SK-N-SH (cell line): ENCODE results near the gene CHSY3. TPM values are rescaled to one million over a fixed set of nuclear protein-coding genes. Genes with fewer than 3 reads are reported as not detected.

Experiments used
- CTCF ChIA-PET: fragments of 300-600, 350-600 bp; formaldehyde crosslinking; extraction: SDS; loops from one replicate; lab custom pipeline; 2021; lab: Yijun Ruan, JAX
- POLR2A ChIA-PET: fragments of 350-600 bp; sonication (Branson Sonifier 250); formaldehyde crosslinking; extraction: SDS; loops from one replicate; lab custom pipeline; 2020; ENCODE audit warnings: antibody characterized with exemption, inconsistent platforms; lab: Yijun Ruan, JAX
- DNase-seq: peaks from one replicate; pipeline ENCODE4 v3.0.0; 2012
- H2AFZ ChIP-seq: fragments of 200-600 bp; sonication (generic); 2 replicates; pipeline ENCODE4 v1.8.1; 2016; ENCODE audit warnings: antibody characterized with exemption, mild to moderate bottlenecking, low read depth
- H3F3A ChIP-seq: fragments of 200-600 bp; sonication (generic); replicated peaks from 2 replicates; pipeline ENCODE3; 2016; ENCODE audit warnings: antibody characterized with exemption, mild to moderate bottlenecking; ENCODE audit not compliant: insufficient read depth
- H3K27ac ChIP-seq, 2 experiments: fragments of 200-500 bp in 1 of 2; fragments of 200-600 bp in 1 of 2; sonication (Bioruptor generic) in 1 of 2; sonication (generic), shearing (Covaris generic) in 1 of 2; 2 replicates each; pipeline versions ENCODE4 v1.5.1 to v1.6.1; 2014 to 2016; ENCODE audit warnings: low read depth in 2 of 2, inconsistent platforms in 1 of 2, low read length in 1 of 2, mild to moderate bottlenecking in 1 of 2, mixed read lengths in 1 of 2
- H3K27me3 ChIP-seq: fragments of 200-600 bp; sonication (generic), shearing (Covaris generic); 2 replicates; pipeline ENCODE4 v1.6.1; 2016; ENCODE audit warnings: mixed run types; ENCODE audit not compliant: insufficient read depth
- H3K36me3 ChIP-seq, 2 experiments: fragments of 200-500 bp in 1 of 2; fragments of 200-600 bp in 1 of 2; sonication (Bioruptor generic) in 1 of 2; sonication (generic) in 1 of 2; replicated peaks in 1 of 2; 2 replicates each; pipeline versions ENCODE3 to v1.5.1; 2014 to 2016; ENCODE audit warnings: low read length in 1 of 2, mild to moderate bottlenecking in 1 of 2; ENCODE audit not compliant: insufficient read depth in 2 of 2, control insufficient read depth in 1 of 2
- H3K4me1 ChIP-seq, 2 experiments: fragments of 200-500 bp in 1 of 2; fragments of 200-600 bp in 1 of 2; sonication (Bioruptor generic) in 1 of 2; sonication (generic), shearing (Covaris generic) in 1 of 2; 2 replicates each; pipeline versions ENCODE4 v1.5.1 to v1.6.1; 2014 to 2016; ENCODE audit warnings: low read depth in 1 of 2, low read length in 1 of 2, mixed run types in 1 of 2; ENCODE audit not compliant: insufficient read depth in 2 of 2, control insufficient read depth in 1 of 2
- H3K4me2 ChIP-seq: fragments of 200-600 bp; sonication (generic), shearing (Covaris generic); 2 replicates; pipeline ENCODE4 v1.6.1; 2017; ENCODE audit warnings: mixed run types
- H3K4me3 ChIP-seq, 2 experiments: fragments of 200-500 bp in 1 of 2; fragments of 200-600 bp in 1 of 2; sonication (Bioruptor generic) in 1 of 2; sonication (generic), shearing (Covaris generic) in 1 of 2; 2 replicates each; pipeline versions ENCODE4 v1.5.1 to v1.8.1; 2014 to 2016; ENCODE audit warnings: low read depth in 2 of 2, inconsistent platforms in 1 of 2, low read length in 1 of 2, mild to moderate bottlenecking in 1 of 2, mixed read lengths in 1 of 2, moderate library complexity in 1 of 2
- H3K79me2 ChIP-seq: fragments of 200-600 bp; sonication (generic); 2 replicates; pipeline ENCODE4 v1.8.1; 2017; ENCODE audit warnings: mild to moderate bottlenecking; ENCODE audit not compliant: insufficient read depth
- H3K9ac ChIP-seq: fragments of 200-600 bp; sonication (generic); 2 replicates; pipeline ENCODE4 v1.6.1; 2017; ENCODE audit warnings: mixed run types
- H3K9me2 ChIP-seq: fragments of 200-600 bp; sonication (generic); 2 replicates; pipeline ENCODE4 v1.6.1; 2017; ENCODE audit warnings: mixed run types
- H3K9me3 ChIP-seq: fragments of 200-600 bp; sonication (generic); 2 replicates; pipeline ENCODE4 v1.6.1; 2017; ENCODE audit warnings: mixed run types, mild to moderate bottlenecking, moderate library complexity
- H4K20me1 ChIP-seq: fragments of 200-600 bp; sonication (generic); 2 replicates; pipeline ENCODE4 v1.6.1; 2017; ENCODE audit warnings: mild to moderate bottlenecking, mixed run types; ENCODE audit not compliant: insufficient read depth
- FOXJ3 ChIP-seq: sonication (generic); formaldehyde crosslinking; IDR thresholded peaks from 2 replicates; pipeline ENCODE4 v1.5.1; 2020; ENCODE audit warnings: mild to moderate bottlenecking, missing genetic modification reagents
- GABPA ChIP-seq: IDR thresholded peaks from 2 replicates; pipeline ENCODE4 v1.4.0; 2012; ENCODE audit warnings: low read depth, mild to moderate bottlenecking
- JUND ChIP-seq: IDR thresholded peaks from 2 replicates; pipeline ENCODE4 v1.4.0; 2012
- MEF2A ChIP-seq: IDR thresholded peaks from 2 replicates; pipeline ENCODE4 v1.4.0; 2012; ENCODE audit warnings: low read depth, borderline replicate concordance
- MXI1 ChIP-seq: IDR thresholded peaks from 2 replicates; pipeline ENCODE4 v1.6.1; 2012; ENCODE audit warnings: mild to moderate bottlenecking, low read depth, low read length, improper control_type of control experiment
- NRF1 ChIP-seq: IDR thresholded peaks from 2 replicates; pipeline ENCODE4 v1.6.1; 2012; ENCODE audit warnings: low read depth, mild to moderate bottlenecking, low read length
- RAD21 ChIP-seq: IDR thresholded peaks from 2 replicates; pipeline ENCODE4 v1.6.1; 2012; ENCODE audit warnings: mild to moderate bottlenecking, low read length
- RCOR1 ChIP-seq: fragments of 150-350 bp; IDR thresholded peaks from 2 replicates; pipeline ENCODE4 v1.6.1; 2017; ENCODE audit warnings: antibody characterized with exemption, low read length
- RFX5 ChIP-seq: IDR thresholded peaks from 2 replicates; pipeline ENCODE4 v1.6.1; 2012; ENCODE audit warnings: mild to moderate bottlenecking, improper control_type of control experiment, low read length
- SMC3 ChIP-seq: IDR thresholded peaks from 2 replicates; pipeline ENCODE4 v1.6.1; 2012; ENCODE audit warnings: low read depth, low read length, improper control_type of control experiment
- TEAD4 ChIP-seq: IDR thresholded peaks from 2 replicates; pipeline ENCODE4 v1.4.0; 2012; ENCODE audit warnings: mild to moderate bottlenecking, borderline replicate concordance; ENCODE audit not compliant: insufficient read depth
- WGBS: methylation state at CpG from one replicate; pipeline ENCODE4 v1.1.6; 2017; ENCODE audit warnings: low lambda C conversion rate; 5-methylcytosine and 5-hydroxymethylcytosine counted together
- polyA plus RNA-seq, 3 experiments: library from polyadenylated mRNA; depleted of rRNA; stranded (reverse); fragments of >200 nt; gene quantifications; 2 replicates each; pipeline ENCODE4 v1.2.3, GENCODE V29; 2012
- TF ChIP-seq, protein P1 (sequence below): fragments of 200-600 bp; sonication (generic); IDR thresholded peaks from 2 replicates; pipeline ENCODE4 v1.6.1; 2017; ENCODE audit warnings: antibody characterized with exemption, mild to moderate bottlenecking, moderate library complexity
- TF ChIP-seq, protein P2 (sequence below): IDR thresholded peaks from 2 replicates; pipeline ENCODE4 v1.4.0; 2012; ENCODE audit warnings: low read depth, borderline replicate concordance
- TF ChIP-seq, protein P3 (sequence below): IDR thresholded peaks from 2 replicates; pipeline ENCODE4; 2012
- TF ChIP-seq, protein P4 (sequence below): IDR thresholded peaks from 2 replicates; pipeline ENCODE4 v1.4.0; 2012; ENCODE audit warnings: low read depth, borderline replicate concordance

CHSY3 gene
- polyA plus RNA-seq, 1 of the 3 experiments (the other 2 are of a cell fraction): not detected

DNA sequence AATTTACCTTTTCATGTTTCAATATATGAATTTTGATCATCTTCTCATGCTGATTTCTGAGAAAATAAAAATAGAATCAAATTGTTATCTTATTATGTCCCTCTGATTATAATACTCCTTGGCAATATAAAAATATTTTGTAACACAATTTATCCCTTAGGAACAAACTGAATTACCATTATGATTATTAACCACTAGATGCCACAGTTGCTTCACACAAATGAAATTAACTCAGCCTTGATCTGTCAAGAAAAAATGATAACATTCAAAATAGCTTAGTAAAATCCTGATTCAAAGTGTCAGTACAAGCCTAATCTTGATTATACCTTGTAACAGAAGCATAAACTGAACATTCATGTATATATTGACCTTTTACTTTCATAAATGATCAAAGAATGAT lies 4.8 kb upstream of the CHSY3 start:
- Histone ChIP-seq H3K27ac (no peak overlapping the region), H3K9me2 (no peaks in the 10 kb centered on the region), H4K20me1 (no peaks in the 10 kb centered on the region), H2AFZ (no peak overlapping the region), H3K79me2 (no peaks in the 10 kb centered on the region), H3K36me3 (no peaks in the 10 kb centered on the region), H3K27me3 (peaks cover 8% of the 10 kb centered on the region), H3K9ac (no peak overlapping the region), H3K4me3 (no peak overlapping the region), H3K9me3 (no peaks in the 10 kb centered on the region), H3F3A (no peaks in the 10 kb centered on the region), H3K4me1 (no peaks in the 10 kb centered on the region), H3K4me2 (no peak overlapping the region)
- TF ChIP-seq, protein P1, sequence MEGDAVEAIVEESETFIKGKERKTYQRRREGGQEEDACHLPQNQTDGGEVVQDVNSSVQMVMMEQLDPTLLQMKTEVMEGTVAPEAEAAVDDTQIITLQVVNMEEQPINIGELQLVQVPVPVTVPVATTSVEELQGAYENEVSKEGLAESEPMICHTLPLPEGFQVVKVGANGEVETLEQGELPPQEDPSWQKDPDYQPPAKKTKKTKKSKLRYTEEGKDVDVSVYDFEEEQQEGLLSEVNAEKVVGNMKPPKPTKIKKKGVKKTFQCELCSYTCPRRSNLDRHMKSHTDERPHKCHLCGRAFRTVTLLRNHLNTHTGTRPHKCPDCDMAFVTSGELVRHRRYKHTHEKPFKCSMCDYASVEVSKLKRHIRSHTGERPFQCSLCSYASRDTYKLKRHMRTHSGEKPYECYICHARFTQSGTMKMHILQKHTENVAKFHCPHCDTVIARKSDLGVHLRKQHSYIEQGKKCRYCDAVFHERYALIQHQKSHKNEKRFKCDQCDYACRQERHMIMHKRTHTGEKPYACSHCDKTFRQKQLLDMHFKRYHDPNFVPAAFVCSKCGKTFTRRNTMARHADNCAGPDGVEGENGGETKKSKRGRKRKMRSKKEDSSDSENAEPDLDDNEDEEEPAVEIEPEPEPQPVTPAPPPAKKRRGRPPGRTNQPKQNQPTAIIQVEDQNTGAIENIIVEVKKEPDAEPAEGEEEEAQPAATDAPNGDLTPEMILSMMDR: peak; percentile 48
- TF ChIP-seq RAD21: peak; percentile 15; the same call in 1 of the 2 replicates
- TF ChIP-seq, protein P2, sequence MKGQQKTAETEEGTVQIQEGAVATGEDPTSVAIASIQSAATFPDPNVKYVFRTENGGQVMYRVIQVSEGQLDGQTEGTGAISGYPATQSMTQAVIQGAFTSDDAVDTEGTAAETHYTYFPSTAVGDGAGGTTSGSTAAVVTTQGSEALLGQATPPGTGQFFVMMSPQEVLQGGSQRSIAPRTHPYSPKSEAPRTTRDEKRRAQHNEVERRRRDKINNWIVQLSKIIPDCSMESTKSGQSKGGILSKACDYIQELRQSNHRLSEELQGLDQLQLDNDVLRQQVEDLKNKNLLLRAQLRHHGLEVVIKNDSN: no peak
- DNase-seq: no peak
- ChIA-PET CTCF (interaction anchor here (0.6 kb wide), 1 partner anchor 1817 kb away, joined by 3 read pairs; no protein-coding TSS in a partner anchor), POLR2A (no interaction called here)

DNA sequence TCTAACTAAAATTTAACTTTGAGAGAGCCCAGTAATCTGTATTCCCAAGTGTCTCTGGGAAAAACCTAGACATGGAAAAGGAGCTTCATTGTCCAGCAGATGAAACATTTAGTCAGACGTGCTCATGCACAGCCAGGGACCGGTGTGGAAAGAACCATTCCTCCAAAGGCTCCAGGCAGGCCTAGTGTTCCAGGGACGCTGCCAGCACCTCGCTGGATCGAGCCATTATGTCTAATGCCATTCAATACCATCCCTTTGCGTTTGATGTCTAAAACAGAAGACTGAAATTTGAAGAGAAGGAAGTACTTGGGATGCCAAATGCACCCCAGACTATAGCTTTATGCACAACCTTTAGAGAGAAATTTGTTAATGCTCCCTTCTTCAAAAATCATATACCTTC lies 1.4 kb upstream of the CHSY3 start:
- DNase-seq: no peak
- Histone ChIP-seq H2AFZ (no peak overlapping the region), H3K9ac (no peak overlapping the region), H3K27ac (no peak overlapping the region), H3F3A (no peaks in the 10 kb centered on the region), H3K4me2 (no peak overlapping the region), H4K20me1 (no peaks in the 10 kb centered on the region), H3K36me3 (no peaks in the 10 kb centered on the region), H3K9me3 (no peaks in the 10 kb centered on the region), H3K27me3 (peaks cover 34% of the 10 kb centered on the region), H3K4me1 (peaks cover 0 to 3% of the 10 kb centered on the region in 2 experiments; a peak in 1 of 4 replicates), H3K79me2 (no peaks in the 10 kb centered on the region), H3K4me3 (no peak overlapping the region), H3K9me2 (no peaks in the 10 kb centered on the region)
- CTCF ChIA-PET: interaction anchor here (0.7 to 1.2 kb wide), 2 partner anchors 22 to 74 kb away, joined by 3 to 5 read pairs; no protein-coding TSS in a partner anchor
- 15% methylated on average over 6 of the region's 6 CpGs for WGBS
- POLR2A ChIA-PET: no interaction called here
- no peak for TF ChIP-seq JUND
- no peak for TF ChIP-seq FOXJ3 (CRISPR knock-in tag)
- TF ChIP-seq SMC3: no peak

DNA sequence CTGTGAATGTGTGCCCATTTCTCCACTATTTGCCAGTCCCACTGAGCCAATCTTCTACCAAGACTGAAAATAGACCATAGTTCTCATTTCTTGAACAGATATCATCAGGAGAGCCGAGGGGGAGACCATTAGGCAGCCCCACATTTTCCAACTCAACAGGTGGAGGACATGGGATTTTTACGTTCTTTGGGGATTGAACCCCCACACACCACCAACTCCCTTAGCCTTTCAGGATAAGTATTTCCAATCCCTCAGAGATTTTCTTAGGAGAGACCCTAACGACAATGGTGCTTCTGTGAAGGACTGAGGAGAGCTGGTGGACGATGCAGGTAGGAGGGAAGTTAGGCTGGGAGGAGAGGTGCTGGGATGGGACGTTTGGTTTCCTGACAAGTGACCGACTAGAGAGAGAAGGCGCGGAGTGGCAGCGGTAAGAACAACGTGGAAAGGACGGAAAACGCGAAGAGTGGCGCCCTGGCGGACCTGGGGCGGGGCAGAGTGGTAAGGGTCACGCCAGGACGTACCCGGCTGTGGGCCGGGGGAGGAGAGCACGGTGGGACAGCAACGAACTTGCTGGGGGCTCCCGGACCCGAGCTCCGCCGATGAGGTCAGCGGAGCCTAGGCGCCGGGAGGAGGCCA lies 681 bp upstream of the CHSY3 start:
- Histone ChIP-seq H3K9me3 (no peaks in the 10 kb centered on the region), H3K9ac (no peak overlapping the region), H3K27ac (no peak overlapping the region), H3K4me1 (peaks cover 0 to 3% of the 10 kb centered on the region in 2 experiments; a peak in 1 of 4 replicates), H3K27me3 (peaks cover 34% of the 10 kb centered on the region), H3K4me2 (peak overlapping the region; percentile 82), H2AFZ (0 out of 2 replicates have a peak overlapping the region, but pooled peaks have one; percentile 63), H3K79me2 (no peaks in the 10 kb centered on the region), H3F3A (no peaks in the 10 kb centered on the region), H3K9me2 (no peaks in the 10 kb centered on the region), H3K4me3 (peak overlapping the region; percentile 44 to 55), H4K20me1 (no peaks in the 10 kb centered on the region), H3K36me3 (no peaks in the 10 kb centered on the region)
- ChIA-PET CTCF (interaction anchor here (0.9 to 1.2 kb wide), 2 partner anchors 23 to 50 kb away, joined by 3 read pairs; no protein-coding TSS in a partner anchor), POLR2A (no interaction called here)
- DNase-seq: no peak
- WGBS: 9% methylated on average over 29 of the region's 29 CpGs
- TF ChIP-seq, protein P2: no peak
- TF ChIP-seq RCOR1 (no peak), MXI1 (no peak), MEF2A (no peak), RFX5 (no peak), NRF1 (no peak), GABPA (no peak), RAD21 (no peak), TEAD4 (no peak)
- TF ChIP-seq, protein P3, sequence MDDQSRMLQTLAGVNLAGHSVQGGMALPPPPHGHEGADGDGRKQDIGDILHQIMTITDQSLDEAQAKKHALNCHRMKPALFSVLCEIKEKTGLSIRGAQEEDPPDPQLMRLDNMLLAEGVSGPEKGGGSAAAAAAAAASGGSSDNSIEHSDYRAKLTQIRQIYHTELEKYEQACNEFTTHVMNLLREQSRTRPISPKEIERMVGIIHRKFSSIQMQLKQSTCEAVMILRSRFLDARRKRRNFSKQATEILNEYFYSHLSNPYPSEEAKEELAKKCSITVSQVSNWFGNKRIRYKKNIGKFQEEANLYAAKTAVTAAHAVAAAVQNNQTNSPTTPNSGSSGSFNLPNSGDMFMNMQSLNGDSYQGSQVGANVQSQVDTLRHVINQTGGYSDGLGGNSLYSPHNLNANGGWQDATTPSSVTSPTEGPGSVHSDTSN: no peak
- TF ChIP-seq, protein P4, sequence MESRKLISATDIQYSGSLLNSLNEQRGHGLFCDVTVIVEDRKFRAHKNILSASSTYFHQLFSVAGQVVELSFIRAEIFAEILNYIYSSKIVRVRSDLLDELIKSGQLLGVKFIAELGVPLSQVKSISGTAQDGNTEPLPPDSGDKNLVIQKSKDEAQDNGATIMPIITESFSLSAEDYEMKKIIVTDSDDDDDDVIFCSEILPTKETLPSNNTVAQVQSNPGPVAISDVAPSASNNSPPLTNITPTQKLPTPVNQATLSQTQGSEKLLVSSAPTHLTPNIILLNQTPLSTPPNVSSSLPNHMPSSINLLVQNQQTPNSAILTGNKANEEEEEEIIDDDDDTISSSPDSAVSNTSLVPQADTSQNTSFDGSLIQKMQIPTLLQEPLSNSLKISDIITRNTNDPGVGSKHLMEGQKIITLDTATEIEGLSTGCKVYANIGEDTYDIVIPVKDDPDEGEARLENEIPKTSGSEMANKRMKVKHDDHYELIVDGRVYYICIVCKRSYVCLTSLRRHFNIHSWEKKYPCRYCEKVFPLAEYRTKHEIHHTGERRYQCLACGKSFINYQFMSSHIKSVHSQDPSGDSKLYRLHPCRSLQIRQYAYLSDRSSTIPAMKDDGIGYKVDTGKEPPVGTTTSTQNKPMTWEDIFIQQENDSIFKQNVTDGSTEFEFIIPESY: no peak
